GM21737 (cell line): ENCODE data around the gene GALNT14.
"Not testable (repeated sequence)": the region's sequence is repeated elsewhere in the genome, so short reads cannot be mapped to it uniquely, and the experiment has no call there.

Experiments
- ATAC-seq: cut with Tn5 transposase; IDR thresholded peaks from one replicate; pipeline ENCODE4 v1.9.1; 2021; ENCODE audit warnings: mild to moderate bottlenecking, moderate library complexity; ENCODE audit not compliant: unreplicated experiment

GALNT14 gene

GRCh38 chr2:30910686-30911085 lies 227.6 kb downstream of the GALNT14 start:
- no peak for ATAC-seq

DNA sequence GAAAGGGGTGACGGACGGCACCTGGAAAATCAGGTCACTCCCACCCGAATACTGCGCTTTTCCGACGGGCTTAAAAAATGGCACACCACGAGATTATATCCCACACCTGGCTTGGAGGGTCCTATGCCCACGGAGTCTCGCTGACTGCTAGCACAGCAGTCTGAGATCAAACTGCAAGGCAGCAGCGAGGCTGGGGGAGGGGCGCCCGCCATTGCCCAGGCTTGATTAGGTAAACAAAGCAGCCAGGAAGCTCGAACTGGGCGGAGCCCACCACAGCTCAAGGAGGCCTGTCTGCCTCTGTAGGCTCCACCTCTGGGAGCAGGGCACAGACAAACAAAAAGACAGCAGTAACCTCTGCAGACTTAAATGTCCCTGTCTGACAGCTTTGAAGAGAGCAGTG lies 233.8 kb downstream of the GALNT14 start:
- not testable (repeated sequence) for ATAC-seq

GRCh38 chr2:30903326-30903725 lies 234.9 kb downstream of the GALNT14 start:
- ATAC-seq, result no peak

DNA sequence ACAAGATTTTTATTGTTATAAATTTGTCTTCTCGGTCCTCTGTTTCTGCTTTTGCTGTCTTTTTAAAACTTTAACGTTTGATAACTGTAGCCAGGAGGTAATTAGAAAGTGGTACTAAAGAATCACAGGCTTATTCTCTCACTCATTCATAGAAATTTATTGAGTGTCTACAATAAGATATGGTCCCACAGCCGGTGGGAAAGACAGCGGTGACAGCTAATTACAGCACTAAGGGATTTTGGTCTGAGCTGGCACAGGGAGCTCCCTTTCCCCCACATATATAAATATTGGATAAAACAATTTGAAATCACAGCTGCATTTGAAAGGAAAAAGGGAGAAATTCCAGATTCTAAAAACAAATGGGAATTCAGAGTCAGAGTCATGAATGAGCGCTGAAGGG lies 237.9 kb downstream of the GALNT14 start:
- ATAC-seq, result no peak

GRCh38 chr2:30899516-30900054 lies 238.7 kb downstream of the GALNT14 start:
- no peak for ATAC-seq

GRCh38 chr2:30897539-30897938 lies 240.7 kb downstream of the GALNT14 start:
- ATAC-seq, result no peak

DNA sequence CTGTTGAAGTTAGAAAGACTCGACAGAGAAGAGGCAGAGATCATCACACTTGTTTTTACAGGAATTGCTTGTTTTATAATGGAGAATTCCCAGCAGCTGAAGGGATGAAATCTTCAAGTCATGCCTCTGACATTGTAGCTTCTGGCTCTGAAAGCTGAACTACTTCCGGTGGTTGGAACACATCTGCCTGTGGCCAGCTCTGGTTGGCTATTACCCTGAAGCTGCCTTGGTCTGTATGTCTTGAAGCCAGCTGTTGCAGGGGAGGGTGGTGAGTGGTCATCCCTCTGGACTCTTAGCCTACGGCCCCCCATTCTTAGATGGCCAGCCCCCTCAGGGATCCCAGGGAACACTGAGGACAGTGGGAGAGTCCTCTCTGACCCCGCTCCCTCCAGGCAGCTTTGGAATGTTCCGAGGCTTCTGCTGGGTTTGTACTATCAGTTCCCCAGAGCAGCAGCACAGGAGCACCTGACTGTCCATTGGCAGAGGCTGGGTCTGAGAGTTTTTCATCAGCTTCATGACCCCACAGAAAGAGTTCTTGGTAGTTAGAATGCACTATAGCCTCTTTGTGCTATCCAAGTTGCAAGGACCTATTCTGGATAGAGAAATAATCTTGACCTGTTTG lies 243.6 kb downstream of the GALNT14 start:
- ATAC-seq, result no peak

- no peak for ATAC-seq
Measured at GRCh38 chr2:30888852-30889409, 249.3 kb downstream of the GALNT14 start.

DNA sequence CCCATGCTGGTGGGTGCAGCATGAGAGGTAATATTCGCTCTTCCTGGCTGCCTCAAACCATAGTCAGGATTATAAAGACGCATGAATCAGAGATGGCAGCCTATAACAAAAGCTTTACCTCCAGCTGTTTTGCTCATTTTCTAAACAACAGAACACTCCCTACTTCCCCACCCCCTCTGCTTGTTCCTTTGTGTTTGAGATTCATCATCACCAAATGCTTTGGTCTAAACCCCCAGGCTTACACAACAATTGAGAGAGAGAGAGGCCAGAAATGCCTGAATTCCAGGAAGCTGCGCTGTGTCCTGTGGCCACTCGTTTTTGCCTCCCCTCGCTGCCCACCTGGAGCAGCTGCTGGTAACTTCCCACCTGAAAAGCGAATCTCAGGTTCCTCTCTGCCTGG lies 252.2 kb downstream of the GALNT14 start:
- no peak for ATAC-seq

- no peak for ATAC-seq
Measured at GRCh38 chr2:30883822-30884221, 254.4 kb downstream of the GALNT14 start.

DNA sequence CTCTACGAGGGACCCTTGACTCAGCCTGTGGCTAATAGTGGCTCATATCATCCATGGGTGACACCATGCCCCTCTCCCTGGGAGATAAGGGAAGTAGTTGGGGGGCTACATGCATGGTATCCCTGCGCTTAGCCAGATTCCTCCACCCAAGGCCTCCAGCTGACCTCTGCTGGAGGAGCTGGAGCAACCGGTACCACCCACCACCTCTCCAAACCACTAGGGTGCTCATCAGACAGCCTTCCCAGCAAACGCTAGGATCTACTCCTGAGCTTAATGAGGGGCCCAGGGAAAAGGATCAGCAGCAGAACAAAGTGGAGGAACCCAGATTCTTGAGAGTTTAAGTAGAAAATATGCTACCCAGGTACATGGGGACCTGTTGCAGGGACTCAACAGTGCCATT lies 255.1 kb downstream of the GALNT14 start:
- ATAC-seq, result no peak

- ATAC-seq, result no peak
Measured at GRCh38 chr2:30880516-30880915, 257.7 kb downstream of the GALNT14 start.

GRCh38 chr2:30877833-30878232 lies 260.4 kb downstream of the GALNT14 start:
- no peak for ATAC-seq

DNA sequence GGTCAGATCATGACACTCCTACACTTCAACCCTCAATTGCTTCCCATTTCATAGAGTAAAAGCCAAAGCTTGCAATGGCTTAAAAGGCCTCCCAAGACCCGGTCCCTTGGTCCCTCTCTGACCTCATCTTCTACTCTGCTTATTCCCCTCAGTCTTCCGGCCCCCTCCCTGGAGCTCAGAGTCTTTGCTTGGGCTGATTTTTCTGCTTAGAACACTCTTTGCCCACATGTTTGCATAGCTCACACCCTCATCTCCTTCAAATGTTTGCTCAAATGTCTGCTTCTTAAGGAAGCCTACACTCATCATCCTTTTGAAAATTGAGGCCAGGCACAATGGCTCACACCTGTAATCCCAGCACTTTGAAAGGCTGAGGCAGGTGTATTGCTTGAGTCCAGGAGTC lies 265.4 kb downstream of the GALNT14 start:
- ATAC-seq, result no peak

GRCh38 chr2:30871980-30872789 lies 266.1 kb downstream of the GALNT14 start:
- no peak for ATAC-seq

GRCh38 chr2:30871440-30871839 lies 266.8 kb downstream of the GALNT14 start:
- no peak for ATAC-seq

- ATAC-seq, result no peak
Measured at GRCh38 chr2:30869988-30870387, 268.3 kb downstream of the GALNT14 start.

DNA sequence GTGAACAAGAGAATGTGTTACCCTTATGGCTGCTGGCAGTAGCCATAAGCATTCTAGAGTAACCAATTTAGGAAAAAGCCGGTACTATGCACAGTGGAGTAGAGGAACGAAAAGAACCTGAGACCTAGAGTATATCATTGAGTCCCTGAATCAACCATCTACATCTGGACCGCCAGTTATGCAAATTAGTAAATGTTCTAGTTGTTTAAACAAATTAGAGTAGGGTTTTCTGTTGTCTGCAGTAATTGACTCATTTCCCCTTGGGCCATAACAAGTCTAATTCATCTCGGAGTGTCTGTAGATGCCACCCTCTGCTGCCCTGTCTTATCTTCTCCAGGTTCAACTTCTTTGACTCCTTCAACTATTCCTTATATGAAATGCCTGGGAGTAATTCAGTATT lies 270.9 kb downstream of the GALNT14 start:
- ATAC-seq, result no peak

- ATAC-seq, result no peak
Measured at GRCh38 chr2:30866974-30867373, 271.3 kb downstream of the GALNT14 start.

GRCh38 chr2:30865892-30866681 lies 272.2 kb downstream of the GALNT14 start:
- no peak for ATAC-seq

GRCh38 chr2:30865243-30865642 lies 273.0 kb downstream of the GALNT14 start:
- no peak for ATAC-seq
